ENCODE results near the gene YAF2. TPM values are rescaled to one million over a fixed set of nuclear protein-coding genes. Genes with fewer than 3 reads are reported as not detected.

Gene YAF2
- total RNA-seq, 2 donors from 2014 or later, result 17.6 to 27.0 TPM

DNA sequence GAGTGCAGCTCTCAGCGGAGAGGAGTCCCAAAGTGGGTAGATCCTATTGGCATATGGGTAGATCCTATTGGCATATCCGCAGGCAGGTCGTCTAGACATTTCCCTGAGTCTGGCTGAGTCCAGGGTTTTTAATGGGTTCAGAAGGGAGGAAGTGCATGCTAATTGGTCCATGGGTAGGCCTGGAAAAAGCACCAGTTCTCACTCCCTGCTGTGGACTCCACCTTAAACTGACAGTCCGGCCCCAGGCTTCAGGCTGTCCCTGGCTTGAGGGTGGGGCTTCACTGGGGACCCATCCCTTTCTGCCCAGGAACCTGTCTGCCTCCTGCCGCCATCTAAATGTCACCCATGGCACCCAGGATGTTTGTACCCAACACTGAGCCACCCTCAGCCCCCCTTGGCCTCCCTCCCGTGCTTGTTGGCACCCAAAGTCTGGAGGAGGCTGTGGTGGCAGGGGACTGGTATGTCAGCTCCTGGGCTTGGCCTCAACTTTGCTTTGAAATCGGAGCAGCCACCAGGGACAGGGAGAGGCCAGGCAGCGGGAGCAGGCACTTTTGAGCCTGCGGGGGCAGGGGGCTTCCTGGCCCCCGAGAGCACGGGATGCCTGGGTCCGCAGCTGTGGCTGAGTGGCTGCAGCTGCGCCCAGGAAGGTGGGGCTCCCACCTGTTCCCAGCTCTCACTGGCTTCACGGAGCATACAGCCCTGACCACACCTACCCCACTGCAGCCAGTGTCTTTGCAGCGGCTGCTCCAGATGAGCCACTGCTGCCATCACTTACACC lies 29.6 kb upstream of the YAF2 start:
- intact Hi-C loops (cut with DNase I), result no loop called here
- no peak overlapping the region for H3K27ac ChIP-seq
- TF ChIP-seq, protein P1, sequence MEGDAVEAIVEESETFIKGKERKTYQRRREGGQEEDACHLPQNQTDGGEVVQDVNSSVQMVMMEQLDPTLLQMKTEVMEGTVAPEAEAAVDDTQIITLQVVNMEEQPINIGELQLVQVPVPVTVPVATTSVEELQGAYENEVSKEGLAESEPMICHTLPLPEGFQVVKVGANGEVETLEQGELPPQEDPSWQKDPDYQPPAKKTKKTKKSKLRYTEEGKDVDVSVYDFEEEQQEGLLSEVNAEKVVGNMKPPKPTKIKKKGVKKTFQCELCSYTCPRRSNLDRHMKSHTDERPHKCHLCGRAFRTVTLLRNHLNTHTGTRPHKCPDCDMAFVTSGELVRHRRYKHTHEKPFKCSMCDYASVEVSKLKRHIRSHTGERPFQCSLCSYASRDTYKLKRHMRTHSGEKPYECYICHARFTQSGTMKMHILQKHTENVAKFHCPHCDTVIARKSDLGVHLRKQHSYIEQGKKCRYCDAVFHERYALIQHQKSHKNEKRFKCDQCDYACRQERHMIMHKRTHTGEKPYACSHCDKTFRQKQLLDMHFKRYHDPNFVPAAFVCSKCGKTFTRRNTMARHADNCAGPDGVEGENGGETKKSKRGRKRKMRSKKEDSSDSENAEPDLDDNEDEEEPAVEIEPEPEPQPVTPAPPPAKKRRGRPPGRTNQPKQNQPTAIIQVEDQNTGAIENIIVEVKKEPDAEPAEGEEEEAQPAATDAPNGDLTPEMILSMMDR (IDR thresholded peaks at IDR 0.05), result no peak
- TF ChIP-seq POLR2A (IDR thresholded peaks at IDR 0.05), result no peak
- 88 to 91% methylated on average over 8 to 15 of the region's 15 CpGs for WGBS, 2 donors
- ATAC-seq, result no peak
- no peak for DNase-seq
- H3K36me3 ChIP-seq (replicated peaks in 1 of 2; ENCODE audit: insufficient read depth in 1 of 2, low read depth in 2 of 2), result no peaks in the 10 kb centered on the region
- no peaks in the 10 kb centered on the region for H3K4me1 ChIP-seq
- H3K9me3 ChIP-seq, result no peaks in the 10 kb centered on the region
- H3K4me3 ChIP-seq, result no peak overlapping the region
- no peaks in the 10 kb centered on the region for H3K27me3 ChIP-seq

- Histone ChIP-seq H3K27me3 (no peaks in the 10 kb centered on the region), H3K4me1 (no peaks in the 10 kb centered on the region), H3K9me3 (no peaks in the 10 kb centered on the region), H3K36me3 (replicated peaks in 1 of 2; ENCODE audit: insufficient read depth in 1 of 2, low read depth in 2 of 2) (no peaks in the 10 kb centered on the region), H3K27ac (no peak overlapping the region), H3K4me3 (no peak overlapping the region)
- TF ChIP-seq POLR2A (IDR thresholded peaks at IDR 0.05), result no peak
- TF ChIP-seq, protein P1 (IDR thresholded peaks at IDR 0.05), result no peak
- intact Hi-C loops (cut with DNase I), result no loop called here
- no peak for ATAC-seq
- 81 to 93% methylated on average over 15 to 16 of the region's 17 CpGs for WGBS, 2 donors
- DNase-seq, result no peak
Measured at GRCh38 chr12:42266579-42267230, 28.7 kb upstream of the YAF2 start.

GRCh38 chr12:42262271-42262670 lies 24.2 kb upstream of the YAF2 start:
- H3K9me3 ChIP-seq, result no peaks in the 10 kb centered on the region
- no peaks in the 10 kb centered on the region for H3K36me3 ChIP-seq (replicated peaks in 1 of 2; ENCODE audit: insufficient read depth in 1 of 2, low read depth in 2 of 2)
- no peak for ATAC-seq
- intact Hi-C loops (cut with DNase I), result no loop called here
- no peak for DNase-seq
- H3K4me1 ChIP-seq, result no peaks in the 10 kb centered on the region
- no peak overlapping the region for H3K27ac ChIP-seq
- no peaks in the 10 kb centered on the region for H3K27me3 ChIP-seq
- TF ChIP-seq, protein P1 (IDR thresholded peaks at IDR 0.05), result no peak
- TF ChIP-seq POLR2A (IDR thresholded peaks at IDR 0.05), result no peak
- H3K4me3 ChIP-seq, result no peak overlapping the region
- 86 to 90% methylated on average over 2 of the region's 2 CpGs for WGBS, 2 donors

- no peaks in the 10 kb centered on the region for H3K27me3 ChIP-seq
- no peaks in the 10 kb centered on the region for H3K36me3 ChIP-seq (replicated peaks in 1 of 2; ENCODE audit: insufficient read depth in 1 of 2, low read depth in 2 of 2)
- 80 to 83% methylated on average over 4 of the region's 4 CpGs for WGBS, 2 donors
- no peak for ATAC-seq
- no peak for TF ChIP-seq POLR2A (IDR thresholded peaks at IDR 0.05)
- no peaks in the 10 kb centered on the region for H3K4me1 ChIP-seq
- intact Hi-C loops (cut with DNase I), result no loop called here
- no peaks in the 10 kb centered on the region for H3K9me3 ChIP-seq
- H3K27ac ChIP-seq, result no peak overlapping the region
- no peak for DNase-seq
- no peak overlapping the region for H3K4me3 ChIP-seq
Measured at GRCh38 chr12:42261708-42262107, 23.7 kb upstream of the YAF2 start.

- DNase-seq, result no peak
- no peak for ATAC-seq
Measured at GRCh38 chr12:42260518-42260917, 22.5 kb upstream of the YAF2 start.

More at GRCh38 chr12:42260518-42260917, 22.5 kb upstream of the YAF2 start:
- no peaks in the 10 kb centered on the region for H3K4me1 ChIP-seq
- H3K27ac ChIP-seq, result no peak overlapping the region
- WGBS, 2 donors, result 80% methylated on average over 6 of the region's 6 CpGs
- H3K27me3 ChIP-seq, result no peaks in the 10 kb centered on the region
- TF ChIP-seq, protein P1 (IDR thresholded peaks at IDR 0.05), result no peak
- TF ChIP-seq POLR2A (IDR thresholded peaks at IDR 0.05), result no peak
- no peaks in the 10 kb centered on the region for H3K9me3 ChIP-seq
- intact Hi-C loops (cut with DNase I), result no loop called here
- H3K36me3 ChIP-seq (replicated peaks in 1 of 2; ENCODE audit: insufficient read depth in 1 of 2, low read depth in 2 of 2), result no peaks in the 10 kb centered on the region
- H3K4me3 ChIP-seq, result no peak overlapping the region

Data from body of pancreas (tissue), 4 donors.